A549 (cell line): ENCODE data around the gene ERGIC1. TPM values are rescaled to one million over a fixed set of nuclear protein-coding genes. Genes with fewer than 3 reads are reported as not detected.

Source experiments
- ATAC-seq, 2 experiments: fragments of 200-7000 bp in 1 of 2; fragments of >200 bp in 1 of 2; cut with Nextera tagmentation in 1 of 2; cut with Tn5 transposase in 1 of 2; 3 replicates each; pipeline versions ENCODE4 v1.8.0 to v1.9.1; 2018 to 2020; ENCODE audit warnings: mild to moderate bottlenecking in 1 of 2, moderate library complexity in 1 of 2
- CTCF ChIA-PET: fragments of 300-600 bp; sonication (Branson Sonifier 250); formaldehyde crosslinking; extraction: SDS; loops from one replicate; lab custom pipeline; 2021; ENCODE audit warnings: antibody characterized with exemption, inconsistent platforms; lab: Yijun Ruan, JAX
- POLR2A ChIA-PET: fragments of 350-600 bp; formaldehyde crosslinking; extraction: SDS; loops from one replicate; lab custom pipeline; 2021; ENCODE audit warnings: antibody characterized with exemption, inconsistent platforms; lab: Yijun Ruan, JAX
- DNase-seq, 2 experiments: peaks; one replicate each; pipeline versions ENCODE4 v3.0.0 to v3.0.0-alpha.2; 2011 to 2016; ENCODE audit warnings: low read depth in 1 of 2, low spot score in 1 of 2
- FAIRE-seq: peaks from 2 replicates; lab custom pipeline; 2011; peaks lifted over from hg19 to GRCh38; lab: Jason Lieb, UNC
- H3K27ac ChIP-seq, 2 experiments: fragments of >200 bp; sonication (Bioruptor Twin); formaldehyde crosslinking; 3 replicates each; pipeline ENCODE4 v1.5.1; 2016 to 2017
- H3K4me1 ChIP-seq: fragments of >200 bp; sonication (Bioruptor Twin); formaldehyde crosslinking; 3 replicates; pipeline ENCODE4 v1.6.1; 2016
- H3K4me2 ChIP-seq: fragments of >200 bp; sonication (Bioruptor Twin); formaldehyde crosslinking; 3 replicates; pipeline ENCODE4 v1.6.1; 2016
- H3K4me3 ChIP-seq: fragments of >200 bp; sonication (Bioruptor Twin); formaldehyde crosslinking; 3 replicates; pipeline ENCODE4 v1.5.1; 2016
- H3K9me3 ChIP-seq: fragments of >200 bp; sonication (Bioruptor Twin); formaldehyde crosslinking; 3 replicates; pipeline ENCODE4 v1.6.1; 2016
- BHLHE40 ChIP-seq: IDR thresholded peaks from 2 replicates; pipeline ENCODE4 v1.6.1; 2012; ENCODE audit warnings: low read depth, low read length, inconsistent platforms
- CEBPB ChIP-seq, 2 experiments: fragments of >200 bp in 1 of 2; sonication (Bioruptor Twin) in 1 of 2; formaldehyde crosslinking in 1 of 2; IDR thresholded peaks; 2 replicates each; pipeline ENCODE4 v1.6.1; 2012 to 2016
- CHD2 ChIP-seq: fragments of 150-350 bp; IDR thresholded peaks from 2 replicates; pipeline ENCODE4 v1.6.1; 2014; ENCODE audit warnings: low read length; ENCODE audit not compliant: partially characterized antibody
- EHF ChIP-seq: fragments of 250-450 bp; sonication (Bioruptor Pico); IDR thresholded peaks from 2 replicates; pipeline ENCODE4 v1.5.0; 2020; ENCODE audit warnings: mild to moderate bottlenecking
- FOSB ChIP-seq: fragments of 250-450 bp; sonication (Bioruptor Pico); IDR thresholded peaks from 2 replicates; pipeline ENCODE4 v1.5.0; 2020; ENCODE audit warnings: mild to moderate bottlenecking, moderate library complexity
- GATA3 ChIP-seq: IDR thresholded peaks from 2 replicates; pipeline ENCODE4 v1.6.1; 2012; ENCODE audit warnings: borderline replicate concordance
- HOXA7 ChIP-seq: fragments of 250-450 bp; sonication (Bioruptor Pico); IDR thresholded peaks from 2 replicates; pipeline ENCODE4 v1.5.0; 2020; ENCODE audit warnings: mild to moderate bottlenecking, moderate library complexity
- HOXB5 ChIP-seq: fragments of 250-450 bp; sonication (Bioruptor Pico); IDR thresholded peaks from 2 replicates; pipeline ENCODE4 v1.5.0; 2020; ENCODE audit warnings: mild to moderate bottlenecking, moderate library complexity
- JUNB ChIP-seq: fragments of >200 bp; sonication (Bioruptor Twin); formaldehyde crosslinking; IDR thresholded peaks from 2 replicates; pipeline ENCODE4 v1.6.1; 2016
- MYC ChIP-seq: IDR thresholded peaks from 2 replicates; pipeline ENCODE4 v1.6.1; 2012; ENCODE audit warnings: mild to moderate bottlenecking, inconsistent platforms, low read length, improper control_type of control experiment, borderline replicate concordance
- POLR2A ChIP-seq: IDR thresholded peaks from 2 replicates; pipeline ENCODE4 v1.6.1; 2012; ENCODE audit warnings: mild to moderate bottlenecking, low read length
- RAD21 ChIP-seq, 2 experiments: fragments of >200 bp in 1 of 2; sonication (Bioruptor Twin) in 1 of 2; formaldehyde crosslinking in 1 of 2; IDR thresholded peaks in 1 of 2; conservative IDR thresholded peaks in 1 of 2; 2 replicates in 1 of 2; 3 replicates in 1 of 2; pipeline ENCODE4 v1.6.1; 2012 to 2018; ENCODE audit warnings: inconsistent platforms in 1 of 2
- RNF2 ChIP-seq: fragments of 200-600 bp; sonication (generic); IDR thresholded peaks from 2 replicates; pipeline ENCODE4 v1.6.1; 2016; ENCODE audit warnings: low read depth, mild to moderate bottlenecking, antibody characterized with exemption, moderate library complexity, borderline replicate concordance
- TFCP2L1 ChIP-seq: fragments of 250-450 bp; sonication (Bioruptor Pico); IDR thresholded peaks from 2 replicates; pipeline ENCODE4 v1.5.0; 2021; ENCODE audit warnings: mild to moderate bottlenecking
- ZC3H11A ChIP-seq: fragments of 450-650 bp; IDR thresholded peaks from 2 replicates; pipeline ENCODE4 v1.6.1; 2014; ENCODE audit warnings: antibody characterized with exemption, mild to moderate bottlenecking
- WGBS: methylation state at CpG from one replicate; pipeline ENCODE4 v1.1.6; 2017; ENCODE audit errors: missing lambda C conversion rate; 5-methylcytosine and 5-hydroxymethylcytosine counted together
- polyA plus RNA-seq, 4 experiments: library from polyadenylated mRNA; depleted of rRNA in 3 of 4; stranded (reverse); fragments of >200 nt; fragmentation: RNase III in 1 of 4; extraction: RNeasy Plus Mini Kit Qiagen cat#74134 plus additional on column Dnase treatment in 1 of 4; gene quantifications; 2 replicates in 3 of 4; 3 replicates in 1 of 4; pipeline ENCODE4 v1.2.3, GENCODE V29; 2011 to 2017
- TF ChIP-seq, protein P1 (sequence below): IDR thresholded peaks from 2 replicates; pipeline ENCODE4 v1.6.1; 2012
- TF ChIP-seq, protein P2 (sequence below): fragments of >200 bp; sonication (Bioruptor Twin); formaldehyde crosslinking; IDR thresholded peaks from 3 replicates; pipeline ENCODE4 v1.5.1; 2016
- TF ChIP-seq, protein P3 (sequence below): fragments of 250-450 bp; sonication (Bioruptor Pico); IDR thresholded peaks from 2 replicates; pipeline ENCODE4 v1.5.0; 2020; ENCODE audit warnings: low read depth, mild to moderate bottlenecking, moderate library complexity

ERGIC1 gene
- polyA plus RNA-seq, 2 of the 4 experiments (the other 2 are of a cell fraction): 176 to 304 TPM

DNA sequence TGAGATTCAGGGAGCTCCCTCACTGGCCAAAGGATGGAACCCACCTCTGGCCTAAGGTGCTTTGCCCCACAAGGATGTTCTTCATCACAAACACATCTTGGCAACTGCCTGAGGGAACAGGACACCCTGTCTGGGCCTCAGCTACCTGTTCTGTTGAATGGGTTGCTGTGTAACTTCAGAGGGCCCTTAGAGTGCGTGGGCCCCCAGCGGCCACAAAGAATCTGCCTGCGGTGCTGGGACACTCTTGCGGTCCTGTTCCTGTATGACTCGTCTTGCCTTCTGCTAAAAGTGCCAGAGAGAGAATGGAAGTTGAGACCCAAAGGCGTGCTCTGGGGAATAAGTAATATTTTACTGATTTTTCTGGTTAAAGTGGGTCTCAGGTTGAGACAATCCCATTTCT, 111.1 kb downstream of the ERGIC1 start:
- no peak for TF ChIP-seq TFCP2L1 (CRISPR knock-in tag)
- no peak for FAIRE-seq
- no peak for DNase-seq
- Histone ChIP-seq H3K4me1 (peaks cover 16% of the 10 kb centered on the region), H3K4me3 (no peak overlapping the region), H3K9me3 (no peaks in the 10 kb centered on the region), H3K27ac (peak overlapping the region in 1 of 2 experiments; percentile 70; a peak in 3 of 6 replicates), H3K4me2 (no peak overlapping the region)
- no peak for ATAC-seq
- ChIA-PET CTCF (interaction anchor here (0.6 to 25.8 kb wide), 4 partner anchors 9 to 235 kb away, joined by 3 to 480 read pairs (median 59); partner anchors contain the start of gene RPL26L1), POLR2A (interaction anchor here (1.9 kb wide), 1 partner anchor 13 kb away, joined by 4 read pairs; the partner anchor contains the start of gene RPL26L1)
- WGBS: 92% methylated on average over 6 of the region's 6 CpGs

DNA sequence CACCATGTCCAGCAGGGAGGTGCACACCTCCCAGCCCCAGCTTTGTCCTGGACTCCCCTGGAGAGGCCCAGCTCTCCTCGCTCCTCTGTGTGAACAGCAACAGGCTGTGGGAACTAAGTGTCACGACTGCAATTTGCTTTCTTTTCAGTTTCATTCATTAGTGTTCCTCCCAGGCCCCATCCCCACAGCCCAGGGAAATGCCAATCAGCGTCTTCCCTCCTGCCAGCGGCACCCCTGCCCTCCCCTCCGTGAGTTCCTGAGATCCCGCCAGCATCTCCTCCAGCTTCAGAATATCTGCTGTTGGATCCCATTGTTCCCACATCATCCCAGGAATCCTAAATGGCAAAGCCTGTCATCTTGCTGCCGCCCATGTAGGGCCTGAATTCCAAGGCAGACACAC, 112.1 kb downstream of the ERGIC1 start:
- TF ChIP-seq EHF (CRISPR knock-in tag): no peak
- TF ChIP-seq, protein P1, sequence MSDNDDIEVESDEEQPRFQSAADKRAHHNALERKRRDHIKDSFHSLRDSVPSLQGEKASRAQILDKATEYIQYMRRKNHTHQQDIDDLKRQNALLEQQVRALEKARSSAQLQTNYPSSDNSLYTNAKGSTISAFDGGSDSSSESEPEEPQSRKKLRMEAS: no peak
- TF ChIP-seq GATA3: no peak
- TF ChIP-seq RNF2: no peak
- 0 out of 2 replicates have a peak, but pooled peaks have one; percentile 9 for TF ChIP-seq POLR2A
- no peak for TF ChIP-seq HOXB5
- no peak for TF ChIP-seq CHD2
- TF ChIP-seq RAD21 (conservative IDR thresholded peaks at IDR 0.05 in 1 of 2, IDR thresholded peaks at IDR 0.05 in 1 of 2): no peak
- ChIA-PET CTCF (interaction anchor here (0.5 to 25.8 kb wide), 5 partner anchors 10 to 834 kb away, joined by 3 to 480 read pairs (median 8); partner anchors contain the start of gene RPL26L1), POLR2A (interaction anchor here (1.9 kb wide), 1 partner anchor 12 kb away, joined by 4 read pairs; the partner anchor contains the start of gene RPL26L1)
- no peak for DNase-seq
- Histone ChIP-seq H3K4me3 (no peak overlapping the region), H3K4me1 (peaks cover 12% of the 10 kb centered on the region), H3K9me3 (no peaks in the 10 kb centered on the region), H3K4me2 (no peak overlapping the region), H3K27ac (peak overlapping the region in 1 of 2 experiments; percentile 22; a peak in 2 of 6 replicates)
- ATAC-seq: no peak
- WGBS: 94% methylated on average over 7 of the region's 7 CpGs
- no peak for FAIRE-seq

DNA sequence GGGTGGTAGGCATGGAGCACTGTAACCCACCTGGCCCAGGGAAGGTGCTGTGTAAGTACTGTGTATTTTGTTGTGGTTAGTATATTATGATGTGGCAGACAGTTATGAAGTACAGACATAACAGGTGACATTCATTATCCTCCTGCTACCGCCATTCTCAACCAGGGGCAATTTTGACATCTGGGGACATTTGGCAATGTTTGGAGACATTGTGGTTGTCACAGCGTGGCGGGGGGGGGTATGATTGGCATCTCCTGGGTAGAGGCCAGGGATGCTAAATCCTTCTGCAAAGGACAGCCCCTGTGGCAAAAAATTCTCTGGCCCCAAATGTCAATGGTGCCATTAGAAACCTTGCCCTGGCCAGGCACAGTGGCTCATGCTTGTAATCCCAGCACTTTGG, 115.4 kb downstream of the ERGIC1 start:
- POLR2A ChIA-PET: no interaction called here
- Histone ChIP-seq H3K4me1 (peaks cover 42% of the 10 kb centered on the region), H3K9me3 (no peaks in the 10 kb centered on the region), H3K27ac (peak overlapping the region in 1 of 2 experiments; percentile 94; a peak in 3 of 6 replicates), H3K4me3 (no peak overlapping the region), H3K4me2 (no peak overlapping the region)
- CTCF ChIA-PET: interaction anchor here (1.2 to 9.1 kb wide), 5 partner anchors 10 to 237 kb away, joined by 3 to 113 read pairs (median 4); partner anchors contain the start of gene RPL26L1
- FAIRE-seq (no peak), DNase-seq (no peak), ATAC-seq (no peak)
- WGBS: 98% methylated on average over 3 of the region's 3 CpGs
- TF ChIP-seq CEBPB (IDR thresholded peaks at IDR 0.05) (no peak), BHLHE40 (no peak), HOXA7 (CRISPR knock-in tag) (no peak), MYC (no peak), FOSB (CRISPR knock-in tag) (no peak), ZC3H11A (no peak), JUNB (no peak)
- TF ChIP-seq, protein P2, sequence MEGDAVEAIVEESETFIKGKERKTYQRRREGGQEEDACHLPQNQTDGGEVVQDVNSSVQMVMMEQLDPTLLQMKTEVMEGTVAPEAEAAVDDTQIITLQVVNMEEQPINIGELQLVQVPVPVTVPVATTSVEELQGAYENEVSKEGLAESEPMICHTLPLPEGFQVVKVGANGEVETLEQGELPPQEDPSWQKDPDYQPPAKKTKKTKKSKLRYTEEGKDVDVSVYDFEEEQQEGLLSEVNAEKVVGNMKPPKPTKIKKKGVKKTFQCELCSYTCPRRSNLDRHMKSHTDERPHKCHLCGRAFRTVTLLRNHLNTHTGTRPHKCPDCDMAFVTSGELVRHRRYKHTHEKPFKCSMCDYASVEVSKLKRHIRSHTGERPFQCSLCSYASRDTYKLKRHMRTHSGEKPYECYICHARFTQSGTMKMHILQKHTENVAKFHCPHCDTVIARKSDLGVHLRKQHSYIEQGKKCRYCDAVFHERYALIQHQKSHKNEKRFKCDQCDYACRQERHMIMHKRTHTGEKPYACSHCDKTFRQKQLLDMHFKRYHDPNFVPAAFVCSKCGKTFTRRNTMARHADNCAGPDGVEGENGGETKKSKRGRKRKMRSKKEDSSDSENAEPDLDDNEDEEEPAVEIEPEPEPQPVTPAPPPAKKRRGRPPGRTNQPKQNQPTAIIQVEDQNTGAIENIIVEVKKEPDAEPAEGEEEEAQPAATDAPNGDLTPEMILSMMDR: no peak
- TF ChIP-seq, protein P3, sequence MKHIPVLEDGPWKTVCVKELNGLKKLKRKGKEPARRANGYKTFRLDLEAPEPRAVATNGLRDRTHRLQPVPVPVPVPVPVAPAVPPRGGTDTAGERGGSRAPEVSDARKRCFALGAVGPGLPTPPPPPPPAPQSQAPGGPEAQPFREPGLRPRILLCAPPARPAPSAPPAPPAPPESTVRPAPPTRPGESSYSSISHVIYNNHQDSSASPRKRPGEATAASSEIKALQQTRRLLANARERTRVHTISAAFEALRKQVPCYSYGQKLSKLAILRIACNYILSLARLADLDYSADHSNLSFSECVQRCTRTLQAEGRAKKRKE (CRISPR knock-in tag): no peak
- TF ChIP-seq, all 56 proteins: peak for 0
